ENCODE measurements around the gene COL13A1.

DNA sequence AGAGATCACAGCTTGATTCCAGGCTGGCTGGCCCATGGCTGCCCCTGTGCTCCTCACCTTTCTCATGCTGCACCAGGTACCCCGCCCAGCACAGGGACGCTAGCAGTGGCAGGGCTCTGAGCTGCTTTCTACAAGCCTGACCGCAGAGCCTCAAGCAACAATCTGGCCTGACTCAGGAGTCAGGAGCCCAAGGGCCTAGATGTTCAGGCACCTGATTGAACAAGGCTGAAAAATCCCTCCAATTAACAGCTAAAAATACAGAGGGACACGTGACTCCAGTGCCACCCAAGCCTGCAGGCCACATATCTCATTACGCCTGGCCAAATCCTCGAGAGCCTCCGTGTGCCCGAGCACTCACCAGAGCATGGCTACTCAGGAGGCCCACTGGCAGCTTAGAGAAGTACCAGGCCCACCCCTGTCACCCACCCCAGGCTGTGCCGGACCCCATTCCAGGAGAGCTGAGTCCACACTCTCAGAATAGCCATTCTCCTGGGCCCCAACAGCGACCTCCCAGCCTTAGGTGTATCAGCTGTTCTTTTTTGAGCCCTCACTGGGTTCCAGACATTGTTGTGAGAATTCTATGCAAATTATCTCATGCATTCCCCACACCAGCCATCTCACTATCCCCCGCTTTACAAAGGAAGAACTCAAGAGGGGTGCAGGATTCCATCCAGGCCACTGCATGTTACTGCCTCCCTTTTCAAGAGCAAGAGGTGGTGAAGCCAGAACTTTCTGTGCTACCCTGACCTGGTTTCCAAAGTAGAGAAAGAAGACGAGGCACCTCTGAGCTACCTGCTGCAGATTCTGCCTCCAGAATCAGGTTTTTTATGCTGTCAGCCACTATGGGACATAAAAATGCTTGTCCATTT is 98.3 kb downstream of the COL13A1 start:
- TF ChIP-seq PATZ1 (CRISPR knock-in tag; IDR thresholded peaks at IDR 0.05; ENCODE audit: borderline replicate concordance), result no peak
- TF ChIP-seq OSR1 (CRISPR knock-in tag; IDR thresholded peaks at IDR 0.05), result no peak
- TF ChIP-seq PPARA (CRISPR knock-in tag; IDR thresholded peaks at IDR 0.05; ENCODE audit: borderline replicate concordance), result no peak
- no peak for TF ChIP-seq ZFP30 (CRISPR knock-in tag; IDR thresholded peaks at IDR 0.05)
- TF ChIP-seq ZC3H10 (CRISPR knock-in tag; IDR thresholded peaks at IDR 0.05), result no peak
- no peak for TF ChIP-seq ZNF70 (CRISPR knock-in tag; IDR thresholded peaks at IDR 0.05)
- TF ChIP-seq CSDC2 (CRISPR knock-in tag; IDR thresholded peaks at IDR 0.05), result no peak
- TF ChIP-seq, protein P1, sequence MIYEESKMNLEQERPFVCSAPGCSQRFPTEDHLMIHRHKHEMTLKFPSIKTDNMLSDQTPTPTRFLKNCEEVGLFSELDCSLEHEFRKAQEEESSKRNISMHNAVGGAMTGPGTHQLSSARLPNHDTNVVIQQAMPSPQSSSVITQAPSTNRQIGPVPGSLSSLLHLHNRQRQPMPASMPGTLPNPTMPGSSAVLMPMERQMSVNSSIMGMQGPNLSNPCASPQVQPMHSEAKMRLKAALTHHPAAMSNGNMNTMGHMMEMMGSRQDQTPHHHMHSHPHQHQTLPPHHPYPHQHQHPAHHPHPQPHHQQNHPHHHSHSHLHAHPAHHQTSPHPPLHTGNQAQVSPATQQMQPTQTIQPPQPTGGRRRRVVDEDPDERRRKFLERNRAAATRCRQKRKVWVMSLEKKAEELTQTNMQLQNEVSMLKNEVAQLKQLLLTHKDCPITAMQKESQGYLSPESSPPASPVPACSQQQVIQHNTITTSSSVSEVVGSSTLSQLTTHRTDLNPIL (CRISPR knock-in tag; IDR thresholded peaks at IDR 0.05; ENCODE audit: low read depth), result no peak

Measured in SK-N-SH treated with all-trans-retinoic acid at 6 μM for 48 hours (cell line).